Parathyroid adenoma (tissue), 2 donors: ENCODE results near the gene RBM33.

ENCODE experiments used
- H2AFZ ChIP-seq: fragments of 300-600 bp; sonication (generic); one replicate; pipeline ENCODE4 v1.7.0; 2017; ENCODE audit warnings: antibody characterized with exemption, mild to moderate bottlenecking
- H3K27ac ChIP-seq: fragments of 300-600 bp; sonication (generic); one replicate; pipeline ENCODE4 v1.7.0; 2017
- H3K27me3 ChIP-seq: fragments of 300-600 bp; sonication (generic); one replicate; pipeline ENCODE4 v1.7.0; 2017; ENCODE audit warnings: low read length; ENCODE audit not compliant: control insufficient read depth, insufficient read depth
- H3K36me3 ChIP-seq: fragments of 300-600 bp; sonication (generic); one replicate; pipeline ENCODE4 v1.7.0; 2017; ENCODE audit warnings: low read length; ENCODE audit not compliant: control insufficient read depth, insufficient read depth
- H3K4me1 ChIP-seq: fragments of 300-600 bp; sonication (generic); one replicate; pipeline ENCODE4 v1.7.0; 2017; ENCODE audit warnings: control low read depth
- H3K4me2 ChIP-seq: fragments of 300-600 bp; sonication (generic); one replicate; pipeline ENCODE4 v1.7.0; 2017; ENCODE audit warnings: low read length
- H3K4me3 ChIP-seq: fragments of 300-600 bp; sonication (generic); one replicate; pipeline ENCODE4 v1.7.0; 2017; ENCODE audit warnings: low read depth, low read length
- H3K79me2 ChIP-seq: fragments of 300-600 bp; sonication (generic); one replicate; pipeline ENCODE4 v1.7.0; 2017; ENCODE audit warnings: control low read depth
- H3K9ac ChIP-seq: fragments of 300-600 bp; sonication (generic); one replicate; pipeline ENCODE4 v1.7.0; 2017; ENCODE audit warnings: mild to moderate bottlenecking
- H3K9me3 ChIP-seq: fragments of 300-600 bp; sonication (generic); one replicate; pipeline ENCODE4 v1.7.0; 2017; ENCODE audit warnings: low read length; ENCODE audit not compliant: control insufficient read depth
- CTCF ChIP-seq: fragments of 300-600 bp; sonication (generic); IDR thresholded peaks from one replicate; pipeline ENCODE4 v1.7.0; 2017; ENCODE audit warnings: antibody characterized with exemption, mild to moderate bottlenecking
- donor health status: primary hyperparathyroidism.

Gene RBM33

GRCh38 chr7:155706376-155706775, 61.9 kb downstream of the RBM33 start:
- H3K36me3 ChIP-seq, result no peaks in the 10 kb centered on the region

GRCh38 chr7:155709453-155709852, 65.0 kb downstream of the RBM33 start:
- no peaks in the 10 kb centered on the region for H3K4me1 ChIP-seq
- H3K9ac ChIP-seq, result no peak overlapping the region
- H3K27ac ChIP-seq, result no peak overlapping the region
- peaks cover 59% of the 10 kb centered on the region for H3K79me2 ChIP-seq
- H3K36me3 ChIP-seq, result no peaks in the 10 kb centered on the region
- TF ChIP-seq CTCF, result no peak
- H3K4me3 ChIP-seq, result no peak overlapping the region
- H3K4me2 ChIP-seq, result no peak overlapping the region
- H3K9me3 ChIP-seq, result no peaks in the 10 kb centered on the region
- H2AFZ ChIP-seq, result no peak overlapping the region
- H3K27me3 ChIP-seq, result no peaks in the 10 kb centered on the region

More at GRCh38 chr7:155706376-155706775, 61.9 kb downstream of the RBM33 start:
- H2AFZ ChIP-seq, result no peak overlapping the region
- no peak for TF ChIP-seq CTCF
- H3K27ac ChIP-seq, result no peak overlapping the region
- H3K27me3 ChIP-seq, result no peaks in the 10 kb centered on the region
- H3K4me2 ChIP-seq, result no peak overlapping the region
- peaks cover 54% of the 10 kb centered on the region for H3K79me2 ChIP-seq
- no peaks in the 10 kb centered on the region for H3K4me1 ChIP-seq
- no peaks in the 10 kb centered on the region for H3K9me3 ChIP-seq
- no peak overlapping the region for H3K4me3 ChIP-seq
- H3K9ac ChIP-seq, result no peak overlapping the region

GRCh38 chr7:155710031-155710430, 65.6 kb downstream of the RBM33 start:
- H2AFZ ChIP-seq, result no peak overlapping the region
- H3K9me3 ChIP-seq, result no peaks in the 10 kb centered on the region
- H3K4me1 ChIP-seq, result no peaks in the 10 kb centered on the region
- no peaks in the 10 kb centered on the region for H3K36me3 ChIP-seq
- H3K4me2 ChIP-seq, result no peak overlapping the region
- peaks cover 59% of the 10 kb centered on the region for H3K79me2 ChIP-seq
- no peaks in the 10 kb centered on the region for H3K27me3 ChIP-seq
- no peak overlapping the region for H3K4me3 ChIP-seq
- no peak overlapping the region for H3K27ac ChIP-seq
- no peak for TF ChIP-seq CTCF
- H3K9ac ChIP-seq, result no peak overlapping the region

GRCh38 chr7:155710530-155710929, 66.1 kb downstream of the RBM33 start:
- TF ChIP-seq CTCF, result no peak
- no peak overlapping the region for H3K4me2 ChIP-seq

GRCh38 chr7:155711081-155711480, 66.6 kb downstream of the RBM33 start:
- H3K27me3 ChIP-seq, result no peaks in the 10 kb centered on the region
- no peak overlapping the region for H3K9ac ChIP-seq
- H2AFZ ChIP-seq, result no peak overlapping the region
- TF ChIP-seq CTCF, result no peak
- peaks cover 56% of the 10 kb centered on the region for H3K79me2 ChIP-seq
- no peak overlapping the region for H3K27ac ChIP-seq
- H3K36me3 ChIP-seq, result no peaks in the 10 kb centered on the region
- peaks cover 5% of the 10 kb centered on the region for H3K4me1 ChIP-seq
- no peaks in the 10 kb centered on the region for H3K9me3 ChIP-seq
- H3K4me2 ChIP-seq, result no peak overlapping the region
- H3K4me3 ChIP-seq, result no peak overlapping the region

More at GRCh38 chr7:155710530-155710929, 66.1 kb downstream of the RBM33 start:
- Histone ChIP-seq H3K4me3 (no peak overlapping the region), H2AFZ (no peak overlapping the region), H3K27me3 (no peaks in the 10 kb centered on the region), H3K4me1 (peaks cover 4% of the 10 kb centered on the region), H3K79me2 (peaks cover 59% of the 10 kb centered on the region), H3K27ac (no peak overlapping the region), H3K36me3 (no peaks in the 10 kb centered on the region), H3K9me3 (no peaks in the 10 kb centered on the region), H3K9ac (no peak overlapping the region)
